Renal pelvis (tissue), 12 donors: ENCODE measurements around the gene SCO2. TPM values are rescaled to one million over a fixed set of nuclear protein-coding genes. Genes with fewer than 3 reads are reported as not detected.
A peak's percentile ranks its signal among the peaks of the same experiment; 100 is the strongest.

Experiments
- DNase-seq: peaks from one replicate; pipeline ENCODE4 v3.0.0-alpha.2; 2013
- long read RNA-seq, 16 experiments: transcript quantifications; one replicate each; lab custom pipeline, GENCODE V29; 2026
- polyA plus RNA-seq, 3 donors: library from polyadenylated mRNA; unstranded; fragments of 120-200 nt; gene quantifications; one replicate each; pipeline ENCODE4 v1.2.1, GENCODE V29; 2013; ENCODE audit not compliant: insufficient read length in 3 of 3

SCO2 gene, protein sequence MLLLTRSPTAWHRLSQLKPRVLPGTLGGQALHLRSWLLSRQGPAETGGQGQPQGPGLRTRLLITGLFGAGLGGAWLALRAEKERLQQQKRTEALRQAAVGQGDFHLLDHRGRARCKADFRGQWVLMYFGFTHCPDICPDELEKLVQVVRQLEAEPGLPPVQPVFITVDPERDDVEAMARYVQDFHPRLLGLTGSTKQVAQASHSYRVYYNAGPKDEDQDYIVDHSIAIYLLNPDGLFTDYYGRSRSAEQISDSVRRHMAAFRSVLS
- 1 to 10 TPM in 2 of 3 donors, not detected in 1; 5.4 to 6.7 TPM for polyA plus RNA-seq
- long read RNA-seq, donor 1: 0 reads
- long read RNA-seq, donor 2: 0 reads
- long read RNA-seq, donor 3: 0 reads
- long read RNA-seq, donor 4, partial matches to known transcripts: 0 of 2 reads
- long read RNA-seq, donor 4, other reads (novel, unspliced or antisense): 0 of 2 reads
- long read RNA-seq, donor 5: 0 reads
- long read RNA-seq, donor 6, partial matches to known transcripts: 0 of 1 reads
- long read RNA-seq, donor 6, other reads (novel, unspliced or antisense): 0 of 1 reads
- long read RNA-seq, donor 7: 0 reads
- long read RNA-seq, donor 8: 0 reads
- long read RNA-seq, donor 9, partial matches to known transcripts: 0 of 1 reads
- long read RNA-seq, donor 9, other reads (novel, unspliced or antisense): 0 of 1 reads
- long read RNA-seq, donor 10: 0 reads
- long read RNA-seq, donor 11, partial matches to known transcripts: 0 of 2 reads
- long read RNA-seq, donor 11, other reads (novel, unspliced or antisense): 0 of 2 reads
- long read RNA-seq, donor 12, partial matches to known transcripts: 0 of 1 reads
- long read RNA-seq, donor 12, other reads (novel, unspliced or antisense): 0 of 1 reads
- long read RNA-seq, donor 13, partial matches to known transcripts: 0 of 1 reads
- long read RNA-seq, donor 13, other reads (novel, unspliced or antisense): 0 of 1 reads
- long read RNA-seq, donor 14, partial matches to known transcripts: 0 of 1 reads
- long read RNA-seq, donor 14, other reads (novel, unspliced or antisense): 0 of 1 reads
- long read RNA-seq, donor 15: 0 reads
- long read RNA-seq, donor 16: 0 reads

DNA sequence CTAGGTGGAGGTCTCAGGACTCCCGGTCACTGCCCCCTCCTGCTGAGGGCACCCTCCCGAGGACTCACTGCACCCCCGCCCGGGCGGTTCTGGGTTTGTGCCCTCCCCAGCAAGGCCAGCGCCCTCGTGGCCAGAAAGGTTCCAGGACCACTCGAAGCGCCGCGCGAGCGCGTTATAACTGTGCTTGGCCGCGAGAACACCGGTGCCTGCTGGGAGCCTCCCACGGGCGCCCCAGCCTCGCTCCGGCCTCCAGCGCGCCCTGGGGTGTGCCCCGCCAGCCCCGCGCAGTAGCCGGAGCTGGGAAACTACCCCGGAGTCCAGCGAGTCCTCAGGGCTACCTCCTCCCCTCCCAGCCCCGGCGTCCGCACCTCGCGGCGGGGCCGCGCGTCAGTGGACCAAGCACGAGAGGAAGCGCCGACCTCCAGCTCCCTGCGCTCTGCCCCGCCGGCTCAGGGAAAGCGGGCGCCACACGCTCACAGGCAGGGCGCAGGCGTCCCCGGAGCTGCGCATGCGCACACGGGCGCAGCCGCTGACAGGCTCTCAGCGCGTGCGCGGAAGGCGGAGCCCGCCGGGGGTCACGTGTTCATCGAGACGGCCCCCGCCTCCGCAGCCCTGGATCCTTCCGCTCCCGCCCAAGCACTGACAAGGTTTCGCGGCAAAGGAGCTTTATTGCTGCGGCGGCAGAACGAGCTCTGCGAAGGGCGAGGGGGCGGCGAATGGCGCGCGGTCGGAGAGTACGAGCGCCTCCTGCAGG, at the start of gene SCO2:
Gene SCO2 (minus strand): TSS at position 495 of the 754 bp plus-strand sequence. CDS start 1,187 bp downstream, outside the sequence.
- peak; percentile 97 for DNase-seq

DNA sequence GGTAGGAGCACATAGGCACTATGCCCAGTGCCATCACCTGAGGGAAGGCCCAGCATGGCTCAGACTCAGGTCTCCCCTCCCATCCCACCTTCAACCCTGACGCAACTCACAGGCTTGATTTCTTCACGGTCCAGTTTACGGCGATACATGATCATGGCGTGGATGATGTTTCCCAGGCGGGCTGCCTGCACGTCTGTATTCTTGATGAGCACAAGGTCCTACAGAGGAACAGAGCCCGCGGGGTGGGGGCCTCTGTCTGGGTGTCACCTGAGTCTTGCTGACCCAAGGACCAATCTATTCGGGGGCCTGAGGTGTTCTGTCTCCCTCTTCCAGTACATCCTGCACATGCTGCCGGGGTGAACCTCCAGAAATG, 49.0 kb upstream of the SCO2 start:
- DNase-seq: no peak

DNA sequence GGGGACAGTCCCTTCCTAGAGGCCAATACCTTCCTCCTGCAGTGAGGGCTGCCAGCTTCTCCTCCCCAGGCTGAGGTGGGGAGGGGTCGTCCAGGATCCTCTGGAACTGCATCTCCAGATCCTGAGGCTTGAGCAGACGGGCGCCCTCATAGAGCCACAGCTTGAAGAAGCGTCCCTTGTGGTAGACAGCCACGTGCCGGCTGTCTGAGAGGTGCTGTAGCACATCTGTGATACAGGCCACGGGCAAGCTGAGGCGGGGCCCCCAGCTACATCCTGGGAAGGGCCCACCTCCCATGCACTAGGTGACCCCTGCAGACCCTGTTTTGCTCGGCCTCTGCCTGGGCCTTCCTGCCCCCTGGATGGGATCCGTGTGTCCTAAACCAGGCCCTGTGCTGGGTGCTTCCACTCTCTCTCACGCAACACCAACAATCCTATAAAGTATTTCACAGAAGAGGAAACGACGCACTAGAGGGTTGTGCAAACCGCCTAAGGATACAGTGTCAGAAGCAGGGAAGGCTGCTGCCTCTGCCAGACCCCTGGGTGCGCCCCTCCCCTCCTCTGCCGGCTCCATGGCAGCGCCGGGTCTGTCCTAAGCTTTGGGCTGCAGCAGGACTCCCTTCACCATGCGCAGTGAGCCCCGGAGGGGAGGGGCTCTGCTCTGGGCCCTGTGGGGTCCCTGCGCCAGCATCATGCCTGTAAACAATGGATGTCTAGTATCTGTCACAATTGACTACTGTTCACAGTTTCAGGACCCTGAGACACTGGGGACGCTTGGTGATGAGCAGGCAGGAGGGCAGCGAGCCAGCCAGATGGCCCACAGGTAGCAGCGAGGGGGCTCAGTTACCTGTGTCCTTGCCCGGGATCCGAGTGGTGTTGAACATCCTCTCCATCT, 48.3 kb upstream of the SCO2 start:
- DNase-seq: no peak

DNA sequence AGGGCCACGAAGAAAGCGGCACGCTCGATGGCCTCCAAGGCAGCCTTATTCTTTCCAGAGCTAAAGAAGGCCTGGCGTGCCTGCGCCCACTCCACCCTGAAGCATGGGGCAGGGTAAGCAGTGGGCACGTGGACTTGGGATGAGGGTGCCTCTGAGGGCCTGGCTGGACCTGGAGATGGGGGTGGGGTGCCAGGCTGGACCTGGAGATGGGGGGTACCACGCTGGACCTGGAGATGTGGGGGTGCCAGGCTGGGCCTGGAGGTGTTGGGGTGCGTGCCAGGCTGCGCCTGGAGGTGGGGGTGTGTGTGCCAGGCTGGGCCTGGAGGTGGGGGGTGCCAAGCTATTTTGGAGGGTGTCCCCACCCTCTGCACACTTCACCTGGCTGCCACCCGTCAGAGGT, 47.6 kb upstream of the SCO2 start:
- DNase-seq: no peak

DNA sequence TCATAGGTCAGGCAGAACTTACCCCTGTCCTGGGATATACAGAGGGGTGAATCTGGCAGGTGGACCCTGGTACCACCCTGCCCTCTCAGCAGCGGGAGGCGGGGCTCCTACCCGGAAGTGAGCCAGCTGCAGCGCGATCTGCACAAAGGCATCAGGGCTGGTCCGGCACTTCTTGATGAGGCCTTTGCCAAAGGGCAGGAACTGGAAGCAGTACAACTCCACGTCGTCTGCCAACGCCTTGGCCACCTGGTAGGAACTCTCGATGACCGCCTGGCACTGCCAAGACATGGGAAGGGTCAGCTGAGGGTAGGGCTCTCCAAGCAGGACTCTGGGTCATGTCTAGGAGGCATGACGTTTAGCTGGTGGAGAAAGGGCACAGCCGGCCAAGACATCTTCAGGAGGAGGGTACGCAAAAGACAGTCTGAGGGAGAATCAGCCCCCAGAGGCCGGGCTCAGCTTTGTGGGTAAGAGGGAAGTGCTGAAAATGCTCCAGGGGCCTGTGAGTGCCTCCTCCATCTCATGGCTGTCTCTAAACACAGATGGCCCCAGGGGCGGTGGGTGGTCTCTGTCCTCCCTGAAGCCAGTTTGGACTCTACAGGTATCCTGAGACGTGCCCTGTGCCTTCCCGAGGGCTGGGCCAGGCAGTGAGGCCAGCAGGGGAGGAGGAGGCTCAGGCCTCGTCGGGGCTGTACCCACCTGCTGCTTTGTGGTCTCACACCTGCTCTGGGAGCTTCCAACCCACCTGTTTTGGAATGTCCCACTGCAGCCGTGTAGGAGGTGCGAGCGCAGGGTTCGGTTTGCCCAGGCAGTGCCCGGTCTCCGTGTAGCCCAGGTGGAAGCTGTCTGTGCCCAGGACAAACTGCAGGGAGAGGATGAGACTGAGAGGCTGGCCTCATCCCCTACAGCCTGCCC, 46.1 kb upstream of the SCO2 start:
- DNase-seq: no peak

DNA sequence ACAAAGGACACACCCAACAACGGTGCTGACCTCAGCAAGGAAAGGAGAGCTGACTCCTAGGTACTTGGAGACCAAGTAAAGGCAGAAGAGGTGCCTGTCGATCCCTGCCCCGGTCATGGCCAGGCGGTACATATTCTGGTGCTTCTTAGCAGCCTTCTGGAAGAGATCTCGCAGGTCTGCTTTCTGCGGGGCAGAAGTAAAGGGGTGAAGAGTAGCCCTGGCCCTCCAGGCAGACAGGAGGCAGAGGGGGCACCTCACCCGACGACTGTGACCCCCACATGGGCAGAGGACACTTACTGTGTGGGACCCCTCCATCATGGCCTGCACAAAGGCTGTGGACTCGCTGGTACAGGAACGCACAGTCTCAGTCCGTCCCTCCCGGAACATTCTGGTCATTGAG, 45.5 kb upstream of the SCO2 start:
- DNase-seq: no peak

DNA sequence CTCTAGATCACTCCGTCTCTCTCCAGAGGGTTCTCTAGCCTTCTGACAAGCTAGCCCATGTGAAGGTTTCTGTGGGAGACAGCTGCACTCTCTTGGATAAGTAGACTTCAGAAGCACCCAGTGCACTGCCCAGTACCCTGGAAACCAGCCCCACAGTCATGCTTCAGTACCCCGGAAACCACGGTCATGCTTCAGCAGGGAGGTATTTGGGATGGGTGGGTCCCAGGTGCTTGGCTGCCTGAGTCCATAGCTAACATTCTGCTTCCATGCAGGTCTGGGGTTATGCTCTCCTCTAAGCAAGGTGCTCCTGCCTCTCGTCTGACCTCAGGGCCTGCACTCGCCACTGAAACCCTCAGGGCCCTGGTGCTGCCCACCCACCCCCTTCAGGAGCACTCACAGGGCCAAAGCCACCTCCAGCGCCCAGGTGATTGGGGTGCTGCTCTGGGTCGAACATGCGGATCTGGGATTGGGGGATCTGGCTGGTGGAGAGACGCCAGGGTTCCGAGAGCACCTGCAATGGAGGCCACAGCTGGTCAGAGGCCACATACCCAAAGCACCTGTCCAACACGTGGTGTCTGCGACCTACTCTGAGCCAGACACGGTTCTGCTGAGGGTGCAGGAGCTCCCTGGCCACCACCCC, 44.6 kb upstream of the SCO2 start:
- DNase-seq: no peak

DNA sequence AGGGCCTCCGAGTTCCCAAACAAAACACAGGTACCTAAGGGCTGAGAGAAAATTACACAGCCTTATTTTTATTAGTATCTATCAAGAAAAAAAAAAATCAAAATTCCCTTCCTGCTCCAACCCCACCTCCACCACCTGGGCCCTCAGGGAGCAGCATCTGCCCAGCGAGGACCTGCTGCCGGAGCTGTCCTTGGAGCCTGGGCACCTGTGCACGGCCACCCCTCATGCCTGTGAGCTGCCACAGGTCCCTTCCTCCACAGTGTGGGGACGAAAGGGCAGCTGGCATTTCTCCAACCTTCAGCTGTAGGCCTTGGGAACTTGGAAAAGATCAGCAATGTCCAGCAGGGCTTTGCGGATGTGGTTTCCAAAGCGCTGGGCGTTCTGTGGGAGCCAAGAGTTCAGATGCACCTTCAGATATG, 43.7 kb upstream of the SCO2 start:
- DNase-seq: no peak

DNA sequence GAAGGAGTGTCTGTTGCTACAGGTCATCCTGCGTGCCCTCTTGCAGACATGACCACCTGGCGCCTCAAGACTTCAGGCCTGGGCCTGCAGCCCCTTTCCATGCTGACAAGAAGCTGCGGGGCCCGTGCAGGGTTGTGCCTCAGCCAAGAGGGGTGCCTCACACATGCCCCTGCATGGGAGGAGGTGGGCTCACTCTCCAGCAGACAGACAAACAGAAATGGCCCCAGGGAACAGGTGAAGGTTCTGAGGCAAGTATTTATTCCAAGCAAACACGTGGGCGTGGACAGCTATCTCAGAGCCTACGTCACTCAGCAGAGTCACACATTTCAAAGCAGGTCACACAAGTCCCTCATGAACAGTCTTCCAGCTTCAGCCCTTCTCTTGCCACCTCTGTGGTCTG, 43.2 kb upstream of the SCO2 start:
- DNase-seq: no peak

DNA sequence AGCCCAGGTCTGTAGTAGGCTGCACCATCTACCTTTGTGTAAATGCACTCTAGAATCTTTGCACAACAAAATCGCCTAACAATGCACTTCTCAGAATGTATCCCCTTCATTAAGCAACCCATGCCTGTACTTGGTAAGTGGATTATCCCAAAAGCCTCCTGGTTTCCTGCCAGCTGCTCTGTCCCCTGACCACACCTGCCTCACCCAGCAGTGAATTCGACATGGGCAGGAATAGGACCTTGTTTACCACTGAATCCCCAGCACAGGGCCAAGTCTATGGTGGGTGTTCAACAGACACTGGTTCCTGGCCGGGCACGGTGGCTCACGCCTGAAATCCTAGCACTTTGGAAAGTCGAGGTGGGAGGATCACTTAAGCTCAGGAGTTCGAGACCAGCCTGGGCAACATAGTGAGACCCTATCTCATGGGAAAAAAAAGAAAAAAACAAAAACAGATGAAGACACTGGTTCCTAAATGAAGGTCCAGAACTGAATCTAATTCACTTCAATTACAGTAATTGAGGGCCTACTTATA, 42.4 kb upstream of the SCO2 start:
- DNase-seq: no peak

DNA sequence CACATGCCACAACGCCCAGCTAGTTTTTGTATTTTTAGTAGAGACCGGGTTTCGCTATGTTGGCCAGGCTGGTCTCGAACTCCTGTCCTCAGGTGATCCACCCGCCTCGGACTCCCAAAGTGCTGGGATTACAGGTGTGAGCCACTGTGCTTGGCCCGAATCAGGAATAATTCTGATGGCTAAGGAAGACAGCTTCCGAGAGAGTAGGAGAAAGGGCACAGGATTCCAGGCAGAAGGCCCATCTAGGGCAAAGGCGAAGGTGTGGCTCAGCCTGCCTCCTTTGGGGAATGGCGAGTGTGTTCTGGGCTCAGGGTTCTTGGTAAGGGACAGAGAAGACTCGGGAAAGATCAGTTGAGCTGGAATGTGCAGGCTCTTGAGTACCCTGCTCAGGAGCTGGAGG, 38.9 kb upstream of the SCO2 start:
- DNase-seq: no peak

DNA sequence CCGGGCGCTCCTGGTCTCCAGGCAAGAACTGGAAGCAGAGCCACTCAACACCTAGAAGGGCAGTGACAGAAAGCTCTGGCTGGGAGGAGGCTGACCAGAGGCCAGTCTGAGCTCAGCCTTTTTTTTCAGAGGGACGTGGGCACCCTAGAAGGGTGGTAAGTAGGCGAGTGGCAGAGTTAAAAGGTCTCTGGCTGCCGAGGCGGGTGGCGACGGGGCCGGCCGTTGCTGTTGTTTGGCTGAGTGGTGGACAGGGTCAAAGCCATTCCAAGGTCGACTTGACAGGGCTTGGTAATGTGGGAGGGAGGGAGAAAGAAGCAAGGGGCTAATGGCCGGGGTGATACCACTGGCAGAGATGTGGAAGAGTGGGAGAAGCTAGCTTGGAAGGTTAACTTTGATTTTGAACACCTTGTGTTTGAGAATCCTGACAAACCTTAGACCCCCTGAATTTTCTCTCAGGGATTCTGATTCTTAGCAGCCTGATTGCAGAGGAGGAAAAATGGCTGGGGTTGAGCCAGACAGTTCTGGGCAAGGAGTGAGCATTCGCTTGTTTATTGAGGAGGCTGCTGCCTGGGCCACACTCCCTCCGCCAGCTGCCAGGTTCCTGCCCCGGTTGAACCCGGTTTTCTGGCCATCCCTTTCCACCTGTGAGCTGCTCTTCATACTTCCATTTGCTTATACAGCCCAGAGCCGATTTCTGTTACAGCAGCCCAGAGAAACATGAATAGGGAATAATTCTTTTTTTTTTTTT, 38.2 kb upstream of the SCO2 start:
- no peak for DNase-seq

DNA sequence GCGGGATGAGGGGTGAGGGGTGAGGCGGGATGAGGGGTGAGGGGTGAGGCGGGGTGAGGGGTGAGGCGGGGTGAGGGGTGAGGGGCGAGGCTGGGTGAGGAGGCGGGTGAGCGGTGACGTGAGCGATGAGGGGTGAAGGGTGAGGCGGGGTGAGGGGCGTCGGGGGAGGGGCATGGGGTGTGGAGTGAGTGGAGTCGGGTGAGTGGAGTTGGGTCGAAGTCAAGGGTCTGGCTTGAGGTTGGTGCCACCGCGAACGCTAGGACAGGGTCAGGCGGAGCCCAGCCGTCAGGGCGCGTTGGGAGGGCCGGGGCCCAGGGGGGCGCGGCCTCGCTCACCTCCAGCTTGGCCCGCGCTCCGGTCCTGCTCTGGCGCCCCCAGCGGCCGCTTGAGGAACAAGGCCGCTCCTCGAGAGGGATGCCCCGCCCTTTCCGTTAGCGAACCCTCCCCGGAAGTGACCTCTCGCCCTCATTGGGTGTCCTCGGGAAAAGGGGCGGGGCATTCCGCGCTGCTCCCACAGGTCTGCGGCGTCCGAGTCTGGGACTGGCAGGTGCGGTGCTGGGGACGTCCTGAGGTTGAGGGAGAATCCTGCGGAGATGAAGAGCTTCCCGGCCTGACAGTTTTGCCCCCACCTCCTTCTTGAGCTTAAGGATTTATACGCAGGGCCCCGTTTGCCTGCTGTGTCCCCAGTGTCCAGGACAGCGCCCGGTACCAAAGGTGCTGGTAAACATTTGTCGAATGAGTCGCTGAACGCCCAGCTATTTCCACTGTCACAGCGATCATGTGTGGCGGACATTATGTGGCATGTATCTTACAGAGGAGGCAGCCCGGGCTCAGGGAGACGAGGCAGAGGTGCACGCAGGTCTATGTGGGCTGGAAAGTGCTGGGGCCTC, 37.4 kb upstream of the SCO2 start, which contains the start of gene SYCE3:
Gene SYCE3 (minus strand): TSS at position 397 of the 890 bp plus-strand sequence. CDS start 6,514 bp downstream, outside the sequence.
- DNase-seq: peak; percentile 93

DNA sequence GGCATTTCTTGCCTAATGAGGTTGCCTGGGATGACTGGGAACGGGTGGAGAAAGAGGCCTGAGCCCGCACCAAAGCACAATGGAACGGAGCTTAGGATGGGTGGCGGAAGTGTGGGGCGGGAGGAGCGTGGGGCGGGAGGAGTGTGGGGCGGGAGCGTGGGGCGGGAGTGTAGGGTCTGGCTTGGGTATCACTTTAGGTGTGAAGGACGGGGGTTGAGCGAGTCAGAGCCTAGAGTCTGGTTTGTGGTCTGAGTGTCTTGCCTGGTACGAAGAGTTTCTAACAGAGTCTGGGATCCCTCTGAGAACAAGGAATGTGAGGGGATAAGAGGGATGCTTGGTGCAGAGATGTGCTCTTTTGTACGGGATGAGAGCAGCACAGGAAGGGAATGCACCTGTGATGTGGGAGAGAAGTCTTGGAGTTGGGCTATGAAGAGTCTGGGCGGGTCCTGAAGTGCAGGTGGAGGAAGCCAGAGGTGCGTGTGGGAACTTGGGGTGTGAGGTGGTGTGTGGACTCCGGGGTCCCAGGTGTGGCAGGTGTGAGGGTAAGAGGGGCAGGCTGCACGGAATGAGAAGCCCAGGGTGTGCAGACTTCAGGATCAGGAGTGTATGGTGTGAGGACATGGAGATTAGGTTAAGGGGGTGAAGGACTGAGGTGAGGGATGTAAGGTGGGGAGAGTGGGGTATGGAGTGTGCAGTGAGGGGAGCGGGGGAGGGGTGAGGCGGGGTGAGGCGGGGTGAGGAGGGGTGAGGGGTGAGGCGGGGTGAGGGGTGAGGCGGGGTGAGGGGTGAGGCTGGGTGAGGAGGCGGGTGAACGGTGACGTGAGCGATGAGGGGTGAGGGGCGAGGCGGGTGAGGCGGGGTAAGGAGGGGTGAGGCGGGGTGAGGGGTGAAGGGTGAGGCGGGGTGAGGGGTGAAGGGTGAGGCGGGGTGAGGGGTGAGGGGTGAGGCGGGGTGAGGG, 36.3 kb upstream of the SCO2 start:
- no peak for DNase-seq

DNA sequence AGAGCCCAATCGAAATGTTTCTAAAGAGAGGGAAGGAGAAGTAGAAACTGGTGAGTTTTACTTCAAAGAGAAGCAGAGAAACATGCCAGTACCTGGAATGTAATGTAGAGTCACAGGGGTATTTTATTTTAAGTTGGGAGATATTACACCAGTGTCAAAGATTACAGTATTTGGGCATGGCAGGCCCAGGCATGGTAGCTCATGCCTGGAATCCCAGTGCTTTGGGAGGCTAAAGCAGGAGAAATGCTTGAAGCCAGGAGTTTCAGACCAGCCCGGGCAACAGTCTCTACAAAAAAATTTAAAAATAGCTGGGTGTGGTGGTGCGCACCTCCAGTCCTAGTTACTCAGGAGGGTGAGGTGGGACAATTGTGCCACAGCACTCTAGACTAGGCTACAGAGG, 34.6 kb upstream of the SCO2 start:
- DNase-seq: no peak

DNA sequence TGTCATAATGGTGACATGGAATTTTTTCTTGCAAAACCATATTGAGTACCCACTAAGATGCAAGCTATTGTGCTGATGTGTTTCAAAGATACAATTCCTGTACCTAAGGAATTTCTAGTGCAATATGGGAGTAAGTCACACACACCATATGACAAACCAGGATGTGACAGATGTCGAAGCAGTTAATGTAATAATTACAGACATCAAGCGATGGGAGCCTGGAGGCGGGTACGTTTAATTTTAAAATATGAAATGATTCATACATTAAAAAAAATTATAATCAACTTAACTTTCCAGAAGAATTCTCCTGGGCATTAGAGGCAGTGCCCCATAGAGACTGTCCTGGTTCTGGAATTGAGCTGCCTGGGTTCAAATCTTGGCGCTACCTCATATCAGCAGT, 31.3 kb upstream of the SCO2 start:
- DNase-seq: no peak
